IMR-90 (cell line): Measurements from ENCODE around the gene DIAPH2. TPM values are rescaled to one million over a fixed set of nuclear protein-coding genes. Genes with fewer than 3 reads are reported as not detected.

Experiments
- ATAC-seq: fragments of 200-7000 bp; cut with Tn5 transposase; 2 replicates; pipeline ENCODE4 v1.9.1; 2020; ENCODE audit warnings: low read depth, mild to moderate bottlenecking, moderate library complexity
- BruUV-seq: library from RNA; stranded (reverse); fragments of 400-500 nt; replicated peaks from 2 replicates; lab custom pipeline; 2021; lab: Mats Ljungman, UMichigan
- CTCF ChIA-PET: fragments of 300-600 bp; formaldehyde crosslinking; extraction: SDS; loops from one replicate; lab custom pipeline; 2021; ENCODE audit warnings: antibody characterized with exemption; lab: Yijun Ruan, JAX
- POLR2A ChIA-PET: fragments of 300-600 bp; sonication (Branson Sonifier 250); formaldehyde crosslinking; loops from one replicate; lab custom pipeline; 2022; ENCODE audit warnings: antibody characterized with exemption; ENCODE audit not compliant: unreplicated experiment; lab: Charles Lee
- DNase-seq: peaks from one replicate; pipeline ENCODE4 v3.0.0; 2013
- H2AFZ ChIP-seq: replicated peaks from 2 replicates; pipeline ENCODE3; 2013; ENCODE audit warnings: low read length, mild to moderate bottlenecking; ENCODE audit not compliant: poor library complexity
- H2AK5ac ChIP-seq: 2 replicates; pipeline ENCODE4 v1.6.1; 2013; ENCODE audit warnings: low read depth, low read length, inconsistent platforms
- H2AK9ac ChIP-seq: replicated peaks from 2 replicates; pipeline ENCODE3; 2013; ENCODE audit warnings: mild to moderate bottlenecking, low read depth, low read length, moderate library complexity; ENCODE audit not compliant: poor library complexity
- H2BK120ac ChIP-seq: 2 replicates; pipeline ENCODE4 v1.6.1; 2013; ENCODE audit warnings: low read depth, low read length, inconsistent platforms
- H2BK15ac ChIP-seq: 3 replicates; pipeline ENCODE4 v1.6.1; 2013; ENCODE audit warnings: low read depth, low read length, inconsistent platforms
- H2BK20ac ChIP-seq: 2 replicates; pipeline ENCODE4 v1.6.1; 2013; ENCODE audit warnings: low read depth, mild to moderate bottlenecking, inconsistent platforms, low read length, moderate library complexity
- H2BK5ac ChIP-seq: 2 replicates; pipeline ENCODE4 v1.6.1; 2013; ENCODE audit warnings: mild to moderate bottlenecking, low read depth, low read length, inconsistent platforms; ENCODE audit not compliant: poor library complexity, severe bottlenecking
- H3K14ac ChIP-seq: replicated peaks from 2 replicates; pipeline ENCODE4 v1.6.1; 2013; ENCODE audit warnings: low read depth, low read length, inconsistent platforms
- H3K18ac ChIP-seq: 2 replicates; pipeline ENCODE4 v1.6.1; 2013; ENCODE audit warnings: low read depth, low read length, control low read depth
- H3K23ac ChIP-seq: 2 replicates; pipeline ENCODE4 v1.6.1; 2013; ENCODE audit warnings: low read depth, low read length, inconsistent platforms
- H3K27ac ChIP-seq: 2 replicates; pipeline ENCODE4 v1.5.1; 2013; ENCODE audit warnings: mild to moderate bottlenecking, control low read depth, low read length; ENCODE audit not compliant: insufficient read depth
- H3K27me3 ChIP-seq: 2 replicates; pipeline ENCODE4 v1.6.1; 2013; ENCODE audit warnings: low read length; ENCODE audit not compliant: control insufficient read depth, insufficient read depth
- H3K36me3 ChIP-seq: 2 replicates; pipeline ENCODE4 v1.6.1; 2013; ENCODE audit warnings: low read length, mixed read lengths; ENCODE audit not compliant: control insufficient read depth, insufficient read depth
- H3K4ac ChIP-seq: 2 replicates; pipeline ENCODE4 v1.6.1; 2013; ENCODE audit warnings: low read depth, low read length, inconsistent platforms
- H3K4me1 ChIP-seq: 2 replicates; pipeline ENCODE4 v1.6.1; 2013; ENCODE audit warnings: low read length, mixed read lengths; ENCODE audit not compliant: control insufficient read depth, insufficient read depth
- H3K4me2 ChIP-seq: 2 replicates; pipeline ENCODE4 v1.6.1; 2013; ENCODE audit warnings: low read depth, mild to moderate bottlenecking, control low read depth, low read length, moderate library complexity
- H3K4me3 ChIP-seq: 2 replicates; pipeline ENCODE4 v1.5.1; 2013; ENCODE audit warnings: low read depth, mild to moderate bottlenecking, control low read depth, low read length, moderate library complexity; ENCODE audit not compliant: insufficient read depth
- H3K56ac ChIP-seq: 2 replicates; pipeline ENCODE4 v1.6.1; 2013; ENCODE audit warnings: low read length, inconsistent platforms; ENCODE audit not compliant: insufficient read depth; ENCODE audit errors: extremely low read depth
- H3K79me1 ChIP-seq, 2 experiments: 2 replicates each; pipeline ENCODE4 v1.6.1; 2013; ENCODE audit warnings: low read length in 2 of 2, inconsistent platforms in 1 of 2, low read depth in 1 of 2
- H3K9ac ChIP-seq: 2 replicates; pipeline ENCODE4 v1.6.1; 2013; ENCODE audit warnings: low read depth, low read length, control low read depth
- H3K9me1 ChIP-seq: 2 replicates; pipeline ENCODE4 v1.6.1; 2013; ENCODE audit warnings: low read length, inconsistent platforms; ENCODE audit not compliant: insufficient read depth
- H3K9me3 ChIP-seq: 2 replicates; pipeline ENCODE4 v1.6.1; 2013; ENCODE audit warnings: low read length; ENCODE audit not compliant: control insufficient read depth, insufficient read depth
- H4K20me1 ChIP-seq: 2 replicates; pipeline ENCODE4 v1.6.1; 2013; ENCODE audit warnings: low read length, inconsistent platforms; ENCODE audit not compliant: insufficient read depth
- H4K5ac ChIP-seq: 2 replicates; pipeline ENCODE4 v1.6.1; 2013; ENCODE audit warnings: mild to moderate bottlenecking, low read depth, low read length, control low read depth
- H4K8ac ChIP-seq, 2 experiments: 2 replicates each; pipeline ENCODE4 v1.6.1; 2013; ENCODE audit warnings: low read depth in 2 of 2, low read length in 2 of 2, control low read depth in 1 of 2, inconsistent platforms in 1 of 2
- H4K91ac ChIP-seq: 2 replicates; pipeline ENCODE4 v1.6.1; 2013; ENCODE audit warnings: low read depth, low read length, inconsistent platforms; ENCODE audit not compliant: insufficient read depth
- BHLHE40 ChIP-seq: fragments of 150-350 bp; IDR thresholded peaks from 2 replicates; pipeline ENCODE4 v1.6.1; 2016; ENCODE audit warnings: mild to moderate bottlenecking, low read depth, low read length
- CEBPB ChIP-seq: IDR thresholded peaks from 2 replicates; pipeline ENCODE4 v1.6.1; 2012; ENCODE audit warnings: low read depth, low read length, improper control_type of control experiment
- CHD1 ChIP-seq: IDR thresholded peaks from 2 replicates; pipeline ENCODE4 v1.6.1; 2012; ENCODE audit warnings: low read depth, low read length, improper control_type of control experiment
- CTCF ChIP-seq: conservative IDR thresholded peaks from 2 replicates; pipeline ENCODE4 v1.5.1; 2012; ENCODE audit warnings: mild to moderate bottlenecking, low read depth, low read length, improper control_type of control experiment
- FOS ChIP-seq: fragments of 150-350 bp; IDR thresholded peaks from 2 replicates; pipeline ENCODE4 v1.6.1; 2016; ENCODE audit warnings: low read depth, low read length
- MAFK ChIP-seq: IDR thresholded peaks from 2 replicates; pipeline ENCODE4 v1.6.1; 2012; ENCODE audit warnings: low read depth, low read length, improper control_type of control experiment
- MAZ ChIP-seq: IDR thresholded peaks from 2 replicates; pipeline ENCODE4 v1.6.1; 2012; ENCODE audit warnings: low read depth, mild to moderate bottlenecking, low read length, improper control_type of control experiment, moderate library complexity, borderline replicate concordance
- MXI1 ChIP-seq: IDR thresholded peaks from 2 replicates; pipeline ENCODE4 v1.6.1; 2012; ENCODE audit warnings: low read depth, mild to moderate bottlenecking, low read length, moderate library complexity, borderline replicate concordance
- NFE2L2 ChIP-seq: fragments of 150-350 bp; IDR thresholded peaks from 2 replicates; pipeline ENCODE4 v1.6.1; 2016; ENCODE audit warnings: low read depth, mild to moderate bottlenecking, low read length
- POLR2A ChIP-seq: IDR thresholded peaks from 2 replicates; pipeline ENCODE4 v1.6.1; 2012; ENCODE audit warnings: mild to moderate bottlenecking, low read depth, low read length
- RAD21 ChIP-seq: IDR thresholded peaks from 2 replicates; pipeline ENCODE4 v1.6.1; 2012; ENCODE audit warnings: low read length, improper control_type of control experiment
- RCOR1 ChIP-seq: IDR thresholded peaks from 2 replicates; pipeline ENCODE4 v1.6.1; 2012; ENCODE audit warnings: mild to moderate bottlenecking, low read length, improper control_type of control experiment; ENCODE audit not compliant: insufficient replicate concordance
- RFX5 ChIP-seq: IDR thresholded peaks from 2 replicates; pipeline ENCODE4 v1.8.0; 2012; ENCODE audit warnings: low read depth, mild to moderate bottlenecking, low read length, moderate library complexity
- SMC3 ChIP-seq: fragments of 150-350 bp; IDR thresholded peaks from 2 replicates; pipeline ENCODE4 v1.6.1; 2016; ENCODE audit warnings: low read depth, mild to moderate bottlenecking, antibody characterized with exemption, low read length, moderate library complexity
- WGBS, 2 experiments: methylation state at CpG; one replicate each; pipeline versions ENCODE4 v1.1.5 to v1.1.7; 2013; ENCODE audit warnings: missing lambda C conversion rate in 2 of 2; ENCODE audit not compliant: insufficient read length in 1 of 2; ENCODE audit errors: extremely low coverage in 2 of 2; 5-methylcytosine and 5-hydroxymethylcytosine counted together
- dilution Hi-C: fragments of 300-500 bp; cut with HindIII; formaldehyde crosslinking; loops from one replicate; pipeline ENCODE4 v1.14.3; 2018; ENCODE audit warnings: low sequenced_read_pairs; ENCODE audit not compliant: unreplicated experiment
- in situ Hi-C: fragments of 300-500 bp; cut with MboI; formaldehyde crosslinking; loops from 3 replicates; pipeline ENCODE4 v1.14.3; 2019; ENCODE audit warnings: low sequenced_read_pairs, inconsistent platforms, mixed read lengths
- intact Hi-C: fragments of 100-400 bp; cut with micrococcal nuclease; formaldehyde crosslinking; loops from 2 replicates; pipeline ENCODE4 v1.10.0; 2022
- polyA plus RNA-seq, 3 experiments: library from polyadenylated mRNA; depleted of rRNA; stranded (reverse); fragments of >200 nt; gene quantifications; 2 replicates each; pipeline ENCODE4 v1.2.3, GENCODE V29; 2012; ENCODE audit warnings: low replicate concordance in 1 of 3
- total RNA-seq: library from RNA; depleted of rRNA; stranded (reverse); fragments of >200 nt; gene quantifications from 2 replicates; pipeline ENCODE4 v1.2.3, GENCODE V29; 2012
- TF ChIP-seq, protein P1 (sequence below): fragments of 150-350 bp; IDR thresholded peaks from 2 replicates; pipeline ENCODE4 v1.6.1; 2017; ENCODE audit warnings: mild to moderate bottlenecking, antibody characterized with exemption, low read length, low read depth
- TF ChIP-seq, protein P2 (sequence below): fragments of 150-350 bp; IDR thresholded peaks from 2 replicates; pipeline ENCODE4 v1.6.1; 2016; ENCODE audit warnings: low read depth, mild to moderate bottlenecking, low read length, moderate library complexity, borderline replicate concordance

Gene DIAPH2
- total and polyA plus RNA-seq, 2 of the 4 experiments (the other 2 are of a cell fraction): 3.6 to 19.9 TPM

DNA sequence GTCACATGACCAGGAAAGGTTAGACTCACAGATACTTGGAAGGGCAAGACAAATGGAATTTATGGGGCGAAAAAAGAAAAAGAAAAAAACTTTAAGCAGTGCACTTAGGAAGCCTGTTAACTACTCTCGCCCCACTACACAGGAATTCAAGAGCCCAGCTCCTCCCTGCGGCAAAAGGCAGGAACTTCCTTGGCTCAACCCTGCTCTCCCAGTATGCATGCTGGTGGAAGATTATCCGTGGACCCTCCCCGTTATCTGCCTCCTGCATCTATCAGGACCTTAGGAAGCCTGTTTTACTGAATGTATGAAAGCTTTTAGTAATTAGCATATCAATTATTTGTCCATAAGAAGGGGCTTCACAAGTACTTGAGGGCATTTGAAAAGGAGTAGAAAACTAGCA lies 158.9 kb downstream of the DIAPH2 start:
- intact Hi-C loops (no loop called here), dilution Hi-C loops (no loop called here), in situ Hi-C loops (no loop called here)
- H2AK5ac ChIP-seq: no peak overlapping the region
- no TSS peak for BruUV-seq
- no peak overlapping the region for H2AK9ac ChIP-seq
- H4K20me1 ChIP-seq: no peaks in the 10 kb centered on the region
- no peaks in the 10 kb centered on the region for H3K36me3 ChIP-seq
- no peak overlapping the region for H2AFZ ChIP-seq
- no peak overlapping the region for H3K18ac ChIP-seq
- no peak overlapping the region for H4K5ac ChIP-seq
- no peak overlapping the region for H2BK15ac ChIP-seq
- no peak overlapping the region for H4K91ac ChIP-seq
- H3K9me3 ChIP-seq: no peaks in the 10 kb centered on the region
- DNase-seq (no peak), ATAC-seq (no peak)
- no peak overlapping the region for H4K8ac ChIP-seq
- H3K4me2 ChIP-seq: no peak overlapping the region
- H3K56ac ChIP-seq: no peak overlapping the region
- H3K27ac ChIP-seq: no peak overlapping the region
- POLR2A ChIA-PET: no interaction called here
- no peaks in the 10 kb centered on the region for H3K4me1 ChIP-seq
- no peak overlapping the region for H3K14ac ChIP-seq
- H3K4me3 ChIP-seq: no peak overlapping the region
- no peaks in the 10 kb centered on the region for H3K9me1 ChIP-seq
- TF ChIP-seq, protein P1, sequence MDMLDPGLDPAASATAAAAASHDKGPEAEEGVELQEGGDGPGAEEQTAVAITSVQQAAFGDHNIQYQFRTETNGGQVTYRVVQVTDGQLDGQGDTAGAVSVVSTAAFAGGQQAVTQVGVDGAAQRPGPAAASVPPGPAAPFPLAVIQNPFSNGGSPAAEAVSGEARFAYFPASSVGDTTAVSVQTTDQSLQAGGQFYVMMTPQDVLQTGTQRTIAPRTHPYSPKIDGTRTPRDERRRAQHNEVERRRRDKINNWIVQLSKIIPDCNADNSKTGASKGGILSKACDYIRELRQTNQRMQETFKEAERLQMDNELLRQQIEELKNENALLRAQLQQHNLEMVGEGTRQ: no peak
- TF ChIP-seq MAFK (no peak), CTCF (no peak), FOS (no peak), RAD21 (no peak), POLR2A (no peak), BHLHE40 (no peak), SMC3 (no peak), RFX5 (no peak), MAZ (no peak), CHD1 (no peak), NFE2L2 (no peak), CEBPB (no peak), RCOR1 (no peak), MXI1 (no peak)
- TF ChIP-seq, protein P2, sequence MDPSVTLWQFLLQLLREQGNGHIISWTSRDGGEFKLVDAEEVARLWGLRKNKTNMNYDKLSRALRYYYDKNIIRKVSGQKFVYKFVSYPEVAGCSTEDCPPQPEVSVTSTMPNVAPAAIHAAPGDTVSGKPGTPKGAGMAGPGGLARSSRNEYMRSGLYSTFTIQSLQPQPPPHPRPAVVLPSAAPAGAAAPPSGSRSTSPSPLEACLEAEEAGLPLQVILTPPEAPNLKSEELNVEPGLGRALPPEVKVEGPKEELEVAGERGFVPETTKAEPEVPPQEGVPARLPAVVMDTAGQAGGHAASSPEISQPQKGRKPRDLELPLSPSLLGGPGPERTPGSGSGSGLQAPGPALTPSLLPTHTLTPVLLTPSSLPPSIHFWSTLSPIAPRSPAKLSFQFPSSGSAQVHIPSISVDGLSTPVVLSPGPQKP: no peak
- no peak overlapping the region for H2BK5ac ChIP-seq
- H3K23ac ChIP-seq: no peak overlapping the region
- H3K27me3 ChIP-seq: no peaks in the 10 kb centered on the region
- no peak overlapping the region for H3K4ac ChIP-seq
- no CpG with 5 or more reads among the region's 5 CpGs for WGBS, 2 experiments
- H2BK20ac ChIP-seq: no peak overlapping the region
- H3K79me1 ChIP-seq: peaks cover 0 to 4% of the 10 kb centered on the region in 2 experiments; a peak in 1 of 4 replicates
- CTCF ChIA-PET: interaction anchor here (0.6 to 0.9 kb wide), 2 partner anchors 9 to 11 kb away, joined by 3 read pairs; no protein-coding TSS in a partner anchor
- H2BK120ac ChIP-seq: no peak overlapping the region
- H3K9ac ChIP-seq: no peak overlapping the region
